NCI-H2227 (cell line): Measurements from ENCODE around the gene ATF6.

ENCODE experiments used
- DNase-seq: peaks from one replicate; lab custom pipeline; 2025; ENCODE audit not compliant: unreplicated experiment; lab: John Stamatoyannopoulos, UW

The ATF6 gene

DNA sequence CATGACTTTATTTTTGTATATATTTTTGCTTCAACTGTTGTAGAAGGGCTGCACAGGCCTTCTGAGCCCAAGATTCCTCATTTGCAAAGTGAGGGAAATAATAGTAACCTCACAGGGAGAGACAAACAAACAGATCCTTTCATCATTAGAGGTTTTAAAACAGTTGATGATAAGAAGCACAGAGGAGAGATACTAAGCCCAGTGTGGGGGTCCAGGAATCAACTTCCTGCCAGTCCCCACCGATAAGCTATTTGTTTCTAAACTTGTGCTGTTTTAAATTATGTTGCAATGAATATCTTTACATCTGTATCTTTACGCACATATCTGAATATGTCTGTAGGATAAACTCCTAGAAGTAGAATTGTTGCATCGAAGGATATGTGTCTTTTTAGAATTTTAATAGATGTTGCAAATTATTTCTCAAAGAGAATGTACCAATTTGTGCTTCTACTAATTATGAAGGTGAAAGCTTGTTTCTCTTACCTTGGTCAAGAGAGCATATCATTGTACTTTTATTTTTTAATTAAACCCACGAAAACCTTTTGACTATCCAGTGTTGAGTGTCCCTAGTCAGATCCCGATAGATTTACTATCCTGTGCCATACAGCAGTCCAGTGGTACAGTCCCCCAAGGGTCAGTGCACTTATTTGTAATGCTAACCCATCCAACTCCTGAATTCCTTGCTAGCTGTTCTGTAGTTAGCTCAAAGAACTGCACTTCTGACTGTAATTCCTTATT lies 34.0 kb upstream of the ATF6 start:
- DNase-seq: no peak

DNA sequence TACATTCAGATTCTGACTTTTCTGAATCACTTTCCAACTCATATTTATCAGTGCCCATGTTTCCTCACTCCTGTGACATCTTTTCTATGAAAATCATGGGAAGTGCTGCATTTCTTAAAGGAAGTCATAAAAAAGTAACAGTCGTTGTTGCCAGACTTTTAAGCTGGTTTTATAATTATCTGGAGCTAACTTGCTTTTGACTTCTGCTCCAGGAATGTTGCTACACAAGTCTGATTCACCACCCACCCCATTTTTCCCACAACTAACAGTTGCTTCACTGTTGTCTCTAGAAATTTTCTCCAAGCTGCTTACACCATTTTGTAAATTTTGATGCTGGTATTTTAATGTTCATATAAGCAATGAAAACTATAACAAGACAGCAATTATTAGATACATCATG lies 32.6 kb upstream of the ATF6 start:
- DNase-seq: no peak

DNA sequence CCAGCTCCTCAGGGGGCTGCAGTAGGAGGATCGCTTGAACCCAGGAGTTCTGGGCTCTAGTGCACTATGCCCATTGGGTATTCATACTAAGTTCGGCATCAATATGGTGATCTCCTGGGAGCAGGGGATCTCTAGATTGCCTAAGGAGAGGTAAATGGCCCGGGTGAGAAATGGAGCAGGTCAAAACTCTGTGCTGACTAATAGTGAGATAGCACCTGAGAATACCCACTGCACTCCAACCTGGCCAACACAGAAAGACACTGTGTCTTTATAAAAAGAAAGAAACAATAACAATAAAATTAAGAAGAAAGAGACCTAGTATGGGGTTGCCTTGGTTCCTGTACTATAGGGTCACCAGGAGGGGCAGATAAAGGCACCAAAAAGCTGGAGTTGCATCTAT lies 30.3 kb upstream of the ATF6 start:
- DNase-seq: no peak

DNA sequence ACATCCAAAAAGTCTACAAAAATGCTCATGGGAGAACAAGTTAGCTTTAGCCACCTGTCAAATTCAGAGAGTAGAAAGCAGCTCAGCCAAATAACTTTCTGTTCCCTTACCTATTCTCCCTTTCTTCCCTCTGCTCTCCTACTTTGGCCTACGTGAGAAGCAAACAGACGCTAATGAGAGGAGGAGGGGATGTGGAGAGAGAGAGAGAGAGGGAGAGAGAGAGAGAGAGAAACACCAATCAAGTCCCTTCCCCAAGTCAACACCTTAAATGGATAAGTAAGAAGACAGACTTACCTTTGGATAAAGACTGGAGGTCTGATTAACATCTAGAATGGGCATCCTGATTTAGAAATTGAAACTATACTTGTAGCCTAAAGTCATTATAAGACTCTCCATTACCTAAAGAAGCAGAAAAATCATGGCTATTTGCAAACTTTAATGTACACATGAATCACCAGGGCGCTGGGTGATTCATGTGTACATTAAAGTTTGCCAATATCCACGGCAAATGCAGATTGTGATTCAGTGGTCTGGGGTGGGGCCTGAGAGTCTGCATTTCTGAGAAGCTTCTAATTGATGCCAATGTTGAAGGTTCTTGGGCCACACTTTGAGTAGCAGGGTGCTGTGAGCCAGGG lies 29.7 kb upstream of the ATF6 start:
- DNase-seq: no peak

DNA sequence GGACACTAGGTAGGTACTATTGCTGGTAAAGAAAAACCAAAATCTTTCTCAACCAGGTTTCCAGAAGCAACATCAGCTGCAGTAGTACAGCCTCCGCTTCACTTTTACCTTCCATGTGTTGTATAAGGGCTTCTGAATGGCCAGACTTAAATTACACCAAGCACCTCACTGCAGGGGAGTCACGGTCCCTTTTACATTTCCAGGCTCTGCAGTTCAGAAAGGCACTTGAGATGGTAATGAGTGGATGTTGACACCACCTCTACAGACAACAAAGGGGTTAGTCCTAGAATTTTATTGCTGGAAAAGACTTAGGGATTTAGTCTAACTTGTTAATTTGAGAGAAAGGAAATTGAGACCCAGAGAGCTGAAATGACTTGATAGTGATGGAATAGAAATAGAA lies 28.5 kb upstream of the ATF6 start:
- DNase-seq: peak; percentile 25

DNA sequence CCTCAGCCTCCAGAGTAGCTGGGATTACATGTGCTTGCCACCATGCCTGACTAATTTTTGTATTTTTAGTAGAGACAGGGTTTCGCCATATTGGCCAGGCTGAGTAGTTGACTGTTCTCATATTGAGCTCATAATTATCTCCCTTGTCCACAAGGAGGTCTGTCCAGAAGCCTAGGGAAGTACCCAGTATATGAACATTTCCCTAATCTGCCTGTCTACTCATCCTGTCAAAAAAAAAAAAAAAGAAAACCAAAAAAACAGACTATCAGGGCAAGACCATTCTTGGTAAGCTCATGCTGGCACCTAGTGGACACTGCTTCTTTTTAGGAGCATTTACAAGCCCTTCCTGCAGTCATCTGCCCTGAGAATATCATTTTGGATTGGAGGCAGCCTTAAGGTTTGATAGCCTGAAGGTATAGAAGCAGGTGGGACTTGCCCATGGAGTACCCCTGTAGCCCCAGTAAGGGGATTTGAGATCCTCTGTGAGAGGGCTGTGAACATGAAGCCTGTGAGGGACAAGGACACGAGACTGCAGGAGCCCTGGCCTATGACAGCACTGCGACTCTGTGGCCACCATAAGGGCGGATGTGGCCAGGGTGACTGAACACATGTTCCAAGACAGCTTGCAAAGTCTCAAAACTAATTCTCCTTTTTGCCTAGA lies 27.4 kb upstream of the ATF6 start:
- peak; percentile 50 for DNase-seq

DNA sequence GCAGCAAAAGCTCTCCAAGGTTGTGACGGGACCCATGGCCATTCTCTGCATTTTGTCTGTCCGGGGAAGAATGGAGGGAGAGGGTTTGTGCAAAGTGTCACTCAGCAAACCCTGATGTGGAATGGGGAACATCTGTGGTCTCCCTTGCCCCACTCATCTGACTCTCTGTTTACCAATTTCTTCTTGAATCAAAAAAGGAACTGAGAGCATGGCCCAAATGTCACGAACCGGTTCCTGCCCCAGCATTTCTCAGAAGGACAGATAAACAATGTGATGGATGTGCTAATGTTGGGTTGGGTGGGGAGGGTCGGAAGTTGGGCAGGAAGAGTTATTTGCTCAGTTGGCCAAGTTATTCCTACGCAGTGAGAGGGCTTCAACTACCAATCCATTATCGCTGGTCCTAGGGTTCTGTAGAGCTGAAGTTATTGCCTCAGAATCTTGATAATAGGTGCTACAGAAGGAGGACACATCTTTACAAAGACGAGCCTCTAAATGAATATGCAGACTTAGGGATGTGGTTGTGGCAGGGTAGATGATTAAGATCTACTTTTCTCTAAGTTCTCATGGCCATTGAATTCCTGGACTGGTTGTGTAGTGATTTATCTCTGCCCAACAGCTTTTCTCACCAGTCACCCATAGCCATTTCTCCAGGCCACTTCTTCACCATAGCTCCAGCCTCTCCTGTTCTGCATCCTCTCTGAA lies 26.1 kb upstream of the ATF6 start:
- no peak for DNase-seq

DNA sequence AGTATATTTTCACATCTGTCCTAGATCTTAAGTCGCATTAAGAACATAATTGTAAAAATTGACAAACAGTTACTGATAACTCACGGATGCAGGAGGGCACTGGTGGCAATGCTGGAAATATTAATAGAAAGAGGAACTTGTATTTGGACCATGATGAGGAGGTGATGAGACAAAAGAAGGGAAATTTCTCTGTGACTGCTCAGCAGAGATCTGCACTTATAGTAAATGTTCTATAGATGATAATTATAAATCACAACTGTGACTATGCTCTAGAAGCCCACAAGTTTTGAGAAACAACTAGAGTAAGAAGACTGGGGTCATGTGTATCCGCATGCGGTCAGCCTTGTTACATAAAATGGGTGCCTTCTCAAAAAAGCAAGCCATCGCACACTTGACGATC lies 25.2 kb upstream of the ATF6 start:
- no peak for DNase-seq

DNA sequence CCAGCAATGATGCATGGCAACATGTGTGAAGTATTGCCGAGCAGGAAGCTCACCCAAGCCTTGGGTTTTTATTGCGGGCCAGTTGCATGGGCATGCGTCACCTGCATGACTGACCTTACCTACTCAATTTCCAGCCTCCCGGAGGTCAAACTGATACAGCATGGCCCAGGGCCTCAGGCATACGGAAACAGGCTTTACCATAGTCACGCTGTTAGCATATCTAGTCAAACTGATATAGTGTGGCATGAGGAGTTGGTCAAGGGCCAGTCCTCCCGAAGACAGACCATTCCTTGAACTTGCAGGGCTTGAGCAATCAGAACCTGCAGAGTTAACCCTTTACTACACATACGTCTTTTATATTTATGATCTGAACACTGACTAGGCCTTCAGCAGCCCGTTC lies 22.9 kb upstream of the ATF6 start:
- DNase-seq: no peak

DNA sequence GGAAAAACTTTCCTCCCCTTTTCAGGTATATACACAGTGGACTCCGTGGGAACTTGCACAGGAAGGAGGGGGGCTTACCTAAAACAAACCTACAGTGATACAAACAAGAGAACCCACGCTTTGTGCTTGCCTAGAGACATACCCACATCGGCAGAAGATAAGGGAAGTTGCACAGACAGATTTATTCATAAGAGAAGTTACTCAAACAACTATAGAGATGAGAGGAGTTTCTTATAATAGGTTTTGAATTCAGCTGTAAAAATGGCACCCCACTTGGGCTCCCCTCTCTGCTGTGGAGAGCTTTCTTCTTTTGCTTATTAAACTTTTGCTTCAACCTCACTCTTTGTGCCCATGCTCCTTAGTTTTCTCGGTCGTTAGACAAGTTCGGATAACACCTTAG lies 18.3 kb upstream of the ATF6 start:
- DNase-seq: no peak

DNA sequence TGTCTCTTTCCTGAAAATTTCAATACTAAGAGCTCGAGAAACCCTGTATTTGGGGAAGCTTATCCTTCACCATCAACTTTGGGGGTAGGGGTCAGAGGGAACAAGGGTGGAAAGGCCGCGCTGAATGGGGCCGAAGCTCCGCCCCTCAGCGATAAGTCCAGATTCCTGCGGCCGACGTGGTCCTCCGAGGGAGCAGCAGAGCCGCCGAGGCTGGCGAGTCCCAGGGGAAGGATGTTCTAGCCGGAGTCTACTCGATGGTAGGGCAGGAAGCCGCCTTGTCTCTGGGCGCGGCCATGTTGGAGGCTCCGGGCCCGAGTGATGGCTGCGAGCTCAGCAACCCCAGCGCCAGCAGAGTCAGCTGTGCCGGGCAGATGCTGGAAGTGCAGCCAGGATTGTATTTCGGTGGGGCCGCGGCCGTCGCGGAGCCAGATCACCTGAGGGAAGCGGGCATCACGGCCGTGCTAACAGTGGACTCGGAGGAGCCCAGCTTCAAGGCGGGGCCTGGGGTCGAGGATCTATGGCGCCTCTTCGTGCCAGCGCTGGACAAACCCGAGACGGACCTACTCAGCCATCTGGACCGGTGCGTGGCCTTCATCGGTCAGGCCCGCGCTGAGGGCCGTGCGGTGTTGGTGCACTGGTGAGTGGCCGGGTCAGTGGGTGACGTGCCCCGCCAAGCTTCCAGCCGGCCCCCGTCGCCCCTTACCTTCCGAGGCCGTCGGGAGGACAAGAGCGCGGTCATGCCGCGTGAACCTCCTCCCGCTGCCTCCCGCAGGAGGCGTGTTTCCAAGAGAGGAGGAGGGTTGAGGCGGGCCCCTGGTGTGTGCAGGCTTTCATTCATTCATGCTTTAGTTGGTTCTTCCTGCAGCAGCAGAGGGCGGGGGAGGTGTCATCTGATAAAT lies 16.4 kb upstream of the ATF6 start, which contains the start of gene DUSP12:
Gene DUSP12 (plus strand): TSS at position 278 of the 899 bp plus-strand sequence. CDS start 16 bp downstream, at position 294.
- peak; percentile 97 for DNase-seq

DNA sequence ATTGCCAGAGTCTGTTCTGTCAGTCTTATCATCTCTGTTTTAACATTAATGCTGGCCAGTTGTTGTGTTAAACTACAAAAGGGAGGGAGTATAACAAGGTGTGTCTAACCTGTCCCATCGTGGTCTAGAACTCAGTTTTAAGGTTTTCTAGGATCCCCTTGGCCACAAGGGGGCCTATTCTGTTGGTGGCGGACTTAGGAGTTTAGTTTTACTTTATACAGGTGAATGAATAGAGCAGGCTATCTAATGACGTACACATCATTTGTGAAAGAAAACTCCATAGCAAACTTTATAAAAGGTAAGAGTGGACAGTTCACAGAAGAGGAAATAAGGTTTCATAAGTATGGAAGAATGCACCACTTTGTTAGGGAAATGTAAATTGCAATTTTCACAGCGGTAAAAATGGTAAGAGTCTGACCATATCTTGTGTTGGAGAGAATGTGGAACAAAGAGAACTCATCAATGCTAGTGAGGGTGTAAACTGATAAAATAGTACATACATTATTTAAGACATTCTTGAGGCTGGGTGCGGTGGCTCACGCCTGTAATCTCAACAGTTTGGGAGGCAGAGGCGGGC lies 2.5 kb upstream of the ATF6 start:
- DNase-seq: peak; percentile 53

DNA sequence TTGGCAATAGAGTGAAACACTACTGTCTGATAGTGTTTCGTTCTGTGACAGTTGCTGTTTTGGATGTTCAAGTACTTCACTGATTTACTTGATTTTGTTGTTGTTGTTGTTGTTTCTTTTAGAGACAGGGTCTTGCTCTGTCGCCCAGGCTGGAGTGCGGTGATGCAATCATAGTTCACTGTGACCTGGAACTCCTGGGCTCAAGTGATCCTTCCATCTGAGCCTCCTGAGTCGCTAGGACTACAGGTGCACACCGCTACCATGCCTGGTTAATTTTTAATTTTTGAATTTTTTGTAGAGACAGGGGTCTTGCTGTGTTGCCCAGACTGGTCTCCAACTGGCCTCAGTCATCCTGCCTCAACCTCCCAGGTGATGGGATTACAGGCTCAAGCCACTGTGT lies 2.3 kb downstream of the ATF6 start:
- no peak for DNase-seq

DNA sequence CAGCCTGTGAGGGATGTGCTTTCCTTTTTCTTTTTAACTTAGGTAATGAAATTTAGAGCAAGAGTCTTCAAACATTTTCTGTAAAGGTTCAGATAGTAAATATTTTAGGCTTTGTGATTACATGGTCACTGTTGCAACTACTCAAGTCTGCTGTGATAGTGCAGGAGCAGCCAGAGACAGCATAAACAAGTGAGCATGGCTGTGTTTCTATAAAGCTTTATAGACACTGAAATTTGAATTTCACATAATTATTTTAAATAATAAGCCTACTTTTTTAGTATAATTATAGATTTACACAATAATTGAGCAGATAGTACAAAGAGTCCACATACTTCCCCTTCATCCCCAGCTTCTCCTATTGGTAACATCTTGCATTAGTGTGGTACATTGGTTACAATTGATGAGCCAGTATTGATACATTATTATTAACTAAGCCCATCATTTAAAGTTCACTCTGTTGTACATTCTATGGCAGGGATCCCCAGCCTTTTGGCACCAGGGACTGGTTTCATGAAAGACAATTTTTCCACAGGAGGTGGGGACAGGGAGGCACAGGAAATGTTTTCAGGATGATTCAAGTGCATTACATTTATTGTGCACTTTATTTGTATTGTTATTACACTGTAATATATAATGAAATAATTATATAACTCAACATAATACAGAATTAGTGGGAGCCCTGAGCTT lies 3.0 kb downstream of the ATF6 start:
- DNase-seq: no peak

DNA sequence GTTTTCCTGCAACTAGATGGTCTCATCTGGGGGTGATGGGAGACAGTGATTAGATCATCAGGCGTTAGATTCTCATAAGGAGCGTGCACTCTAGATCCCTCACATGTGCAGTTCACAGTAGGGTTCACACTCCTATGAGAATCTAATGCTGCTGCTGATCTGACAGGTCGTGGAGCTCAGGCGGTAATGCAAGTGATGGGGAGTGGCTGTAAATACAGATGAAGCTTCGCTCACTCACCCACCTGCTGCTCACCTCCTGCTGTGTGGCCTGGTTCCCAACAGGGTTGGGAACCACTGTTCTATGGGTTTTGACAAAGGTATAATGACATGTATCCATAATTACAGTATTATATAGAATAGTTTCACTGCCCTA lies 3.5 kb downstream of the ATF6 start:
- DNase-seq: peak; percentile 19

DNA sequence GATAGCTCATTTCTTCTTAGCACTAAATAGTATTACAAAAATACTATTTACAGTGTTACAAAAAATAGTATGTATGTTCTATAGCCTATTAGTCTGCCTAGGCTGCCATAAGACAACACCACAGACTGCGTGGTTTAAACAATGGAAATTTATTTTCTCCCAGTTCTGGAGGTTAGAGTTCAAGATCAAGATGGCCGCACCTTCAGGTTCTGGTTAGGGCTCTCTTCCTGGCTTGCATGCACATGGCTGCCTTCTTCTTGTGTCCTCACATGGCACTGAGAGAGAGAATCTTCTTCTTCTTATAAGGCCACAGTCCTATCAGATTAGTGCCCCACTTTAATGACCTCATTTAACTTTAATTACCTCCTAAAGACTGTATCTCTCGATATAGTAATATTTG lies 4.1 kb downstream of the ATF6 start:
- DNase-seq: no peak

DNA sequence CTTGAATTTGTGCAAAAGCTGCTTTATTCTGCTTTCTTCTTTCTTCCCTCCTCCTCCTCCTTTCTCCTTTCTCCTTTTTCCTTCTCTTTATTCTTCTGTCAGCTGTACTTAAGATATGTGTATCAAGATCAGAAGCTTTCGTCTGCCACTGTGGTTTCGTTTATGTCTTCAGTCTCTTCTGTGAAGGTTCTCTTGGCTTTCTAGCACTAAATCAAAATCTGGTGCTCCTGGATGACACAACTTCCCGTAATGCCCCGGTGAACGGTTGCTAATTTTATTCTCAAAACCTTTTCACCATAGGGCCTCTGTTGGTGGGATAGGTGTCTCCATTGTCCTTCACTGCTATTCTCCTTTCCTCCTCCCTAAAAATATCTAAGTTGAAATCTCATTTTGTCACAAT lies 5.0 kb downstream of the ATF6 start:
- no peak for DNase-seq

DNA sequence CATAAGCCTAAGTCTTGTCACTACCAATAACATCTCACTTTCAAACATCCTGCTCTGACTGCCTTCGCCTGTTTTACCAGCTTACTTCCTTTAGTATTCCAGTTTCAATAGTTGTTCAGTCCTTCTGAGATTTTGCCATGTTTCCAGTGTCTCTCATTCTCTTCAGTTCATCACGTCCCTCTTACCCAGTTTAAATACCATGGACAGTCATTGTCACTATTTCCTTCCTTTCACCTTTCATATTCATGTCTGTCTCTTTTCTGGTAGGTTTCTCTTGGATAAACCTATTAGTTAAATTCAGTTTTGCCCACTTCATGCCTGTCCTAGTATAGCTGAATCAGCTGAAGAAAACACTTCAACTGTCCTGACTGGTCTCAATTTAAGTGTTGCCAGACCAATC lies 5.9 kb downstream of the ATF6 start:
- DNase-seq: no peak

DNA sequence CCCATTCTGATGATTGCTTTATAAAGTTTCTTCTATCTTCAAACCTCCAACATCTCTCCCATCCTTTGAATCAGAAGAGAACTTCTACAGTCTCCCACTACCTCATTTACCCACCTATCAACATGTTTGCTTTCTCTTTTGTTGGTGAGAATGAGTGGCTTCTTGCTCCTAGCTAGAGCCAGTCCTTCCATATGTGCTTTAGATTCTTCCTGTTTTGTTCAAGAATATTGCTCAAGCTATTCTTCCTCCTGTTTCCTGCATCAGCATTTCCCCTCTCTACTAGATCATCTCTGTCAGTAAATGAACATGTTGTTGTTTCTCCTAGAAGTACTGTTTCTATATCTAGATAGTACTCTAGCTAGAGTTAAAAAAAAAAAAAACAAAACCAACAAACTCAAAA lies 6.3 kb downstream of the ATF6 start:
- no peak for DNase-seq

DNA sequence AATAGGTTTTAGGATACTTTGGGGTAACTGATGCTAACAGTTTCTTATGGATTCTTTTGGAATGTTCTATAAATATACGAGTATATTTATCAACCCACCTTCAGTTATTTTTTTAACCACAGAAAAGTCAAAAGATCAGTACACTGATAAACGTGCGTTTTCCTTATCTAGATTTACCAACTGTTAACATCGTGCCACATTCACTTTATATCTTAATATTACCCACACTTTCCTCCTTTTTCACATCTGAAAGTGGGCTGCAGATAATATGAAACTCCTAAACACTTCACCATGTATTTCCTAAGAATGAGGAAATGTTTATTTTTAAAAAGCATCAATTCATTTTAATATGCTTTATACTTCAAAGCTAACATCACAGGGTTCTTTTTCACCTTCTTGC lies 7.7 kb downstream of the ATF6 start:
- no peak for DNase-seq
